HEK293 (cell line): Measurements from ENCODE around the gene DDX27.

Experiments used
- CTCF ChIA-PET: fragments of 350-600 bp; formaldehyde crosslinking; extraction: SDS; loops from one replicate; lab custom pipeline; 2021; ENCODE audit warnings: antibody characterized with exemption; lab: Yijun Ruan, JAX
- POLR2A ChIA-PET: fragments of 300-600 bp; formaldehyde crosslinking; extraction: SDS; loops from one replicate; lab custom pipeline; 2020; ENCODE audit warnings: antibody characterized with exemption, inconsistent platforms; lab: Yijun Ruan, JAX
- H3K27ac ChIP-seq: fragments of 200-500 bp; sonication (Bioruptor generic); 2 replicates; pipeline ENCODE4 v1.5.1; 2014; ENCODE audit warnings: low read depth, low read length, control low read depth, inconsistent platforms; ENCODE audit errors: extremely low read depth
- H3K36me3 ChIP-seq, 2 experiments: fragments of 200-500 bp in 1 of 2; sonication (Bioruptor generic) in 1 of 2; 1 replicate in 1 of 2; 2 replicates in 1 of 2; pipeline ENCODE4 v1.5.1; 2014 to 2017; ENCODE audit warnings: inconsistent platforms in 2 of 2, low read length in 2 of 2; ENCODE audit not compliant: control insufficient read depth in 2 of 2, insufficient read depth in 1 of 2
- H3K4me1 ChIP-seq: fragments of 200-500 bp; sonication (Bioruptor generic); 2 replicates; pipeline ENCODE4 v1.5.1; 2014; ENCODE audit warnings: mild to moderate bottlenecking, low read length, inconsistent platforms; ENCODE audit not compliant: control insufficient read depth, insufficient read depth
- H3K4me3 ChIP-seq: 2 replicates; pipeline ENCODE4 v1.5.1; 2011; ENCODE audit warnings: low read depth, mild to moderate bottlenecking, control low read depth, low read length, moderate library complexity
- H3K9me3 ChIP-seq: fragments of 200-500 bp; sonication (Bioruptor generic); 2 replicates; pipeline ENCODE4 v1.5.1; 2014; ENCODE audit warnings: low read depth, low read length, inconsistent platforms; ENCODE audit not compliant: control insufficient read depth, insufficient read depth
- GFI1B ChIP-seq: fragments of 450-650 bp; formaldehyde crosslinking; IDR thresholded peaks from 2 replicates; pipeline ENCODE4 v1.5.1; 2016; ENCODE audit warnings: missing biosample characterization, missing genetic modification characterization
- GLI2 ChIP-seq: fragments of 450-650 bp; formaldehyde crosslinking; IDR thresholded peaks from 2 replicates; pipeline ENCODE4; 2017; ENCODE audit warnings: missing biosample characterization, missing genetic modification characterization, low read depth, borderline replicate concordance
- IKZF3 ChIP-seq: fragments of 450-650 bp; IDR thresholded peaks from 2 replicates; pipeline ENCODE4 v1.5.0; 2018; ENCODE audit warnings: missing biosample characterization, mild to moderate bottlenecking, missing genetic modification characterization, moderate library complexity
- KLF16 ChIP-seq: fragments of 450-650 bp; formaldehyde crosslinking; IDR thresholded peaks from 2 replicates; pipeline ENCODE4 v1.5.1; 2017; ENCODE audit warnings: missing biosample characterization, missing genetic modification characterization
- KLF7 ChIP-seq: fragments of 450-650 bp; formaldehyde crosslinking; IDR thresholded peaks from 2 replicates; pipeline ENCODE4 v1.5.1; 2016; ENCODE audit warnings: missing biosample characterization, missing genetic modification characterization, borderline replicate concordance
- MYNN ChIP-seq: fragments of 450-650 bp; formaldehyde crosslinking; IDR thresholded peaks from 2 replicates; pipeline ENCODE4 v1.5.1; 2016; ENCODE audit warnings: missing biosample characterization, missing genetic modification characterization, borderline replicate concordance
- OSR2 ChIP-seq: fragments of 450-650 bp; formaldehyde crosslinking; IDR thresholded peaks from 2 replicates; pipeline ENCODE4 v1.5.1; 2016; ENCODE audit warnings: missing biosample characterization, missing genetic modification characterization
- SETDB1 ChIP-seq: IDR thresholded peaks from one replicate; pipeline ENCODE4 v1.6.1; 2017; ENCODE audit warnings: mild to moderate bottlenecking, low read length, moderate library complexity, mixed read lengths; ENCODE audit not compliant: insufficient read length
- TRIM28 ChIP-seq: IDR thresholded peaks from 2 replicates; pipeline ENCODE4 v1.6.1; 2011; ENCODE audit warnings: low read length, control low read depth, borderline replicate concordance
- WT1 ChIP-seq: fragments of 450-650 bp; formaldehyde crosslinking; IDR thresholded peaks from 2 replicates; pipeline ENCODE4 v1.5.1; 2016; ENCODE audit warnings: missing biosample characterization, missing genetic modification characterization
- YY1 ChIP-seq: fragments of 450-650 bp; formaldehyde crosslinking; IDR thresholded peaks from 2 replicates; pipeline ENCODE4 v1.5.1; 2018; ENCODE audit warnings: missing biosample characterization, missing genetic modification characterization
- ZBTB17 ChIP-seq: fragments of 450-650 bp; formaldehyde crosslinking; IDR thresholded peaks from 2 replicates; pipeline ENCODE4 v1.5.1; 2016; ENCODE audit warnings: missing biosample characterization, missing genetic modification characterization
- ZBTB21 ChIP-seq: fragments of 450-650 bp; formaldehyde crosslinking; IDR thresholded peaks from 2 replicates; pipeline ENCODE4 v1.5.1; 2017; ENCODE audit warnings: missing biosample characterization, missing genetic modification characterization
- ZBTB48 ChIP-seq: fragments of 450-650 bp; formaldehyde crosslinking; IDR thresholded peaks from 2 replicates; pipeline ENCODE4 v1.5.1; 2016; ENCODE audit warnings: missing biosample characterization, missing genetic modification characterization
- ZNF140 ChIP-seq: fragments of 450-650 bp; formaldehyde crosslinking; IDR thresholded peaks from 2 replicates; pipeline ENCODE4 v1.5.1; 2016; ENCODE audit warnings: missing biosample characterization, missing genetic modification characterization
- ZNF155 ChIP-seq: fragments of 450-650 bp; formaldehyde crosslinking; IDR thresholded peaks from 2 replicates; pipeline ENCODE4 v1.5.1; 2016; ENCODE audit warnings: missing biosample characterization, missing genetic modification characterization
- ZNF157 ChIP-seq: fragments of 450-650 bp; formaldehyde crosslinking; IDR thresholded peaks from 2 replicates; pipeline ENCODE4 v1.5.1; 2016; ENCODE audit warnings: missing biosample characterization, missing genetic modification characterization
- ZNF223 ChIP-seq: fragments of 450-650 bp; formaldehyde crosslinking; IDR thresholded peaks from 2 replicates; pipeline ENCODE4 v1.5.1; 2016; ENCODE audit warnings: missing biosample characterization, missing genetic modification characterization
- ZNF302 ChIP-seq: fragments of 450-650 bp; formaldehyde crosslinking; IDR thresholded peaks from 2 replicates; pipeline ENCODE4 v1.5.1; 2016; ENCODE audit warnings: missing biosample characterization, missing genetic modification characterization, low read depth
- ZNF394 ChIP-seq: fragments of 450-650 bp; formaldehyde crosslinking; IDR thresholded peaks from 2 replicates; pipeline ENCODE4 v1.5.1; 2016; ENCODE audit warnings: missing biosample characterization, missing genetic modification characterization, mild to moderate bottlenecking, moderate library complexity, borderline replicate concordance
- ZNF404 ChIP-seq: fragments of 450-650 bp; formaldehyde crosslinking; IDR thresholded peaks from 2 replicates; pipeline ENCODE4 v1.5.1; 2017; ENCODE audit warnings: missing biosample characterization, missing genetic modification characterization
- ZNF416 ChIP-seq: fragments of 450-650 bp; formaldehyde crosslinking; IDR thresholded peaks from 2 replicates; pipeline ENCODE4 v1.5.1; 2016; ENCODE audit warnings: missing biosample characterization, missing genetic modification characterization
- ZNF423 ChIP-seq: fragments of 450-650 bp; formaldehyde crosslinking; IDR thresholded peaks from 2 replicates; pipeline ENCODE4 v1.5.1; 2016; ENCODE audit warnings: missing biosample characterization, missing genetic modification characterization
- ZNF48 ChIP-seq: fragments of 450-650 bp; formaldehyde crosslinking; IDR thresholded peaks from 2 replicates; pipeline ENCODE4 v1.5.1; 2016; ENCODE audit warnings: missing biosample characterization, missing genetic modification characterization
- ZNF488 ChIP-seq: fragments of 450-650 bp; formaldehyde crosslinking; IDR thresholded peaks from 2 replicates; pipeline ENCODE4 v1.5.1; 2016; ENCODE audit warnings: missing biosample characterization, missing genetic modification characterization
- ZNF501 ChIP-seq: fragments of 450-650 bp; formaldehyde crosslinking; IDR thresholded peaks from 2 replicates; pipeline ENCODE4 v1.5.1; 2016; ENCODE audit warnings: missing biosample characterization, missing genetic modification characterization
- ZNF555 ChIP-seq: fragments of 450-650 bp; formaldehyde crosslinking; conservative IDR thresholded peaks from 2 replicates; pipeline ENCODE4 v1.5.1; 2017; ENCODE audit warnings: missing biosample characterization, mild to moderate bottlenecking, missing genetic modification characterization, inconsistent platforms
- ZNF623 ChIP-seq: fragments of 450-650 bp; formaldehyde crosslinking; IDR thresholded peaks from 2 replicates; pipeline ENCODE4 v1.5.1; 2016; ENCODE audit warnings: missing biosample characterization, missing genetic modification characterization
- ZNF645 ChIP-seq: fragments of 450-650 bp; formaldehyde crosslinking; IDR thresholded peaks from 2 replicates; pipeline ENCODE4; 2016; ENCODE audit warnings: missing biosample characterization, missing genetic modification characterization
- ZNF658 ChIP-seq: fragments of 450-650 bp; formaldehyde crosslinking; IDR thresholded peaks from 2 replicates; pipeline ENCODE4; 2016; ENCODE audit warnings: missing biosample characterization, missing genetic modification characterization
- ZNF747 ChIP-seq: fragments of 450-650 bp; formaldehyde crosslinking; IDR thresholded peaks from 2 replicates; pipeline ENCODE4 v1.5.1; 2016; ENCODE audit warnings: missing biosample characterization, missing genetic modification characterization
- ZNF777 ChIP-seq: fragments of 450-650 bp; formaldehyde crosslinking; IDR thresholded peaks from 2 replicates; pipeline ENCODE4 v1.5.1; 2017; ENCODE audit warnings: missing biosample characterization, missing genetic modification characterization, borderline replicate concordance
- ZNF837 ChIP-seq: fragments of 450-650 bp; formaldehyde crosslinking; IDR thresholded peaks from 2 replicates; pipeline ENCODE4 v1.5.1; 2016; ENCODE audit warnings: missing biosample characterization, missing genetic modification characterization
- ZSCAN16 ChIP-seq: fragments of 450-650 bp; formaldehyde crosslinking; IDR thresholded peaks from 2 replicates; pipeline ENCODE4 v1.5.1; 2016; ENCODE audit warnings: missing biosample characterization, missing genetic modification characterization

DDX27 gene

GRCh38 chr20:49210101-49210756 lies 9.0 kb upstream of the DDX27 start:
- POLR2A ChIA-PET, result no interaction called here
- CTCF ChIA-PET, result interaction anchor here (0.6 to 0.7 kb wide), 2 partner anchors 10 to 185 kb away, joined by 3 read pairs; no protein-coding TSS in a partner anchor
- no peaks in the 10 kb centered on the region for H3K9me3 ChIP-seq
- H3K4me1 ChIP-seq, result no peaks in the 10 kb centered on the region
- TF ChIP-seq ZNF837 (tag by site-specific recombination) (no peak), SETDB1 (peak; percentile 54)
- H3K4me3 ChIP-seq, result no peak overlapping the region
- no peak overlapping the region for H3K27ac ChIP-seq
- no peaks in the 10 kb centered on the region for H3K36me3 ChIP-seq

- Histone ChIP-seq H3K4me3 (no peak overlapping the region), H3K4me1 (no peaks in the 10 kb centered on the region), H3K27ac (no peak overlapping the region), H3K36me3 (no peaks in the 10 kb centered on the region), H3K9me3 (no peaks in the 10 kb centered on the region)
- ChIA-PET POLR2A (no interaction called here), CTCF (interaction anchor here (0.7 kb wide), 1 partner anchor 11 kb away, joined by 3 read pairs; no protein-coding TSS in a partner anchor)
- TF ChIP-seq ZNF48 (no peak), ZBTB17 (tag by site-specific recombination) (no peak), ZNF394 (no peak), ZNF777 (no peak), ZNF416 (tag by site-specific recombination) (no peak), ZNF155 (tag by site-specific recombination) (no peak), ZNF223 (no peak), ZBTB48 (tag by site-specific recombination) (no peak), ZSCAN16 (no peak), KLF7 (no peak), ZNF747 (tag by site-specific recombination) (no peak), ZNF302 (tag by site-specific recombination) (no peak), TRIM28 (no peak), ZNF423 (tag by site-specific recombination) (no peak), KLF16 (tag by site-specific recombination) (no peak), ZNF645 (tag by site-specific recombination) (no peak), ZNF140 (tag by site-specific recombination) (no peak), ZNF623 (tag by site-specific recombination) (no peak)
Measured at GRCh38 chr20:49210757-49211110, 8.5 kb upstream of the DDX27 start.

GRCh38 chr20:49214571-49214970 lies 4.6 kb upstream of the DDX27 start:
- no peaks in the 10 kb centered on the region for H3K36me3 ChIP-seq
- H3K27ac ChIP-seq, result no peak overlapping the region
- H3K4me1 ChIP-seq, result no peaks in the 10 kb centered on the region
- ChIA-PET POLR2A (no interaction called here), CTCF (interaction anchor here (0.6 to 1.7 kb wide), 4 partner anchors 18 to 82 kb away, joined by 3 to 7 read pairs (median 4); no protein-coding TSS in a partner anchor)
- no peak overlapping the region for H3K4me3 ChIP-seq
- TF ChIP-seq GLI2 (tag by site-specific recombination) (no peak), YY1 (tag by site-specific recombination) (no peak), ZNF658 (tag by site-specific recombination) (no peak), ZBTB21 (no peak), ZNF501 (tag by site-specific recombination) (no peak), OSR2 (tag by site-specific recombination) (no peak), ZNF555 (tag by site-specific recombination) (no peak), ZNF488 (tag by site-specific recombination) (no peak), MYNN (tag by site-specific recombination) (no peak), WT1 (no peak), GFI1B (tag by site-specific recombination) (no peak), ZNF404 (tag by site-specific recombination) (no peak), IKZF3 (tag by site-specific recombination) (no peak), ZNF157 (no peak)
- H3K9me3 ChIP-seq, result no peaks in the 10 kb centered on the region
